Stimulated activated CD4-positive, alpha-beta T cell treated with anti-CD3 and anti-CD28 coated beads, TNF-alpha, amount 100 ng/mL, for 1 hour (primary cell): Measurements from ENCODE around the gene SLC22A5.
"Not testable (repeated sequence)": the region's sequence is repeated elsewhere in the genome, so short reads cannot be mapped to it uniquely, and the experiment has no call there.

ENCODE experiments used
- DNase-seq, 3 donors: peaks; one replicate each; pipeline ENCODE4 v3.0.0-alpha.2; 2020; ENCODE audit warnings: low read depth in 3 of 3, low spot score in 1 of 3

Gene SLC22A5

GRCh38 chr5:132411304-132412013 lies 41.9 kb downstream of the SLC22A5 start:
- DNase-seq: peak in 1 of 3 donors; percentile 13

- no peak for DNase-seq
Observed at GRCh38 chr5:132413567-132413966, 44.1 kb downstream of the SLC22A5 start.

GRCh38 chr5:132414634-132415378 lies 45.3 kb downstream of the SLC22A5 start:
- DNase-seq: no peak

- not testable (repeated sequence) for DNase-seq
Observed at GRCh38 chr5:132415516-132415915, 46.0 kb downstream of the SLC22A5 start.

- DNase-seq: no peak
Observed at GRCh38 chr5:132416306-132417009, 46.9 kb downstream of the SLC22A5 start.

- DNase-seq: no peak
Observed at GRCh38 chr5:132417010-132417439, 47.5 kb downstream of the SLC22A5 start.

GRCh38 chr5:132417461-132417860 lies 48.0 kb downstream of the SLC22A5 start:
- DNase-seq: no peak

GRCh38 chr5:132417889-132418485 lies 48.5 kb downstream of the SLC22A5 start:
- no peak for DNase-seq

GRCh38 chr5:132418881-132419280 lies 49.4 kb downstream of the SLC22A5 start:
- DNase-seq: no peak

GRCh38 chr5:132419502-132420468 lies 50.3 kb downstream of the SLC22A5 start:
- DNase-seq: peak in 1 of 3 donors; percentile 48

- no peak for DNase-seq
Observed at GRCh38 chr5:132420706-132421272, 51.3 kb downstream of the SLC22A5 start.

- DNase-seq: no peak
Observed at GRCh38 chr5:132421462-132421861, 52.0 kb downstream of the SLC22A5 start.

- no peak for DNase-seq
Observed at GRCh38 chr5:132422720-132423437, 53.4 kb downstream of the SLC22A5 start.

GRCh38 chr5:132423438-132423898 lies 54.0 kb downstream of the SLC22A5 start:
- DNase-seq: no peak

- DNase-seq: no peak
Observed at GRCh38 chr5:132424167-132424880, 54.8 kb downstream of the SLC22A5 start.

- peak; percentile 32 to 52 (median 37) for DNase-seq
Observed at GRCh38 chr5:132425009-132425937, 55.8 kb downstream of the SLC22A5 start.

GRCh38 chr5:132425975-132426524 lies 56.5 kb downstream of the SLC22A5 start:
- no peak for DNase-seq
